Choroid plexus epithelial cell (primary cell): ENCODE data around the gene STOML1.

Source experiments
- DNase-seq: peaks from one replicate; pipeline ENCODE4 v3.0.0-alpha.2; 2010; ENCODE audit warnings: low read depth
- H3K4me3 ChIP-seq: 2 replicates; pipeline ENCODE4 v1.5.1; 2011; ENCODE audit warnings: low read depth, mild to moderate bottlenecking, control low read depth, low read length, moderate library complexity
- TF ChIP-seq, protein P1 (sequence below): conservative IDR thresholded peaks from 2 replicates; pipeline ENCODE4 v1.5.1; 2011; ENCODE audit warnings: low read depth, mild to moderate bottlenecking, control low read depth, inconsistent platforms, low read length, moderate library complexity

The STOML1 gene, protein sequence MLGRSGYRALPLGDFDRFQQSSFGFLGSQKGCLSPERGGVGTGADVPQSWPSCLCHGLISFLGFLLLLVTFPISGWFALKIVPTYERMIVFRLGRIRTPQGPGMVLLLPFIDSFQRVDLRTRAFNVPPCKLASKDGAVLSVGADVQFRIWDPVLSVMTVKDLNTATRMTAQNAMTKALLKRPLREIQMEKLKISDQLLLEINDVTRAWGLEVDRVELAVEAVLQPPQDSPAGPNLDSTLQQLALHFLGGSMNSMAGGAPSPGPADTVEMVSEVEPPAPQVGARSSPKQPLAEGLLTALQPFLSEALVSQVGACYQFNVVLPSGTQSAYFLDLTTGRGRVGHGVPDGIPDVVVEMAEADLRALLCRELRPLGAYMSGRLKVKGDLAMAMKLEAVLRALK

DNA sequence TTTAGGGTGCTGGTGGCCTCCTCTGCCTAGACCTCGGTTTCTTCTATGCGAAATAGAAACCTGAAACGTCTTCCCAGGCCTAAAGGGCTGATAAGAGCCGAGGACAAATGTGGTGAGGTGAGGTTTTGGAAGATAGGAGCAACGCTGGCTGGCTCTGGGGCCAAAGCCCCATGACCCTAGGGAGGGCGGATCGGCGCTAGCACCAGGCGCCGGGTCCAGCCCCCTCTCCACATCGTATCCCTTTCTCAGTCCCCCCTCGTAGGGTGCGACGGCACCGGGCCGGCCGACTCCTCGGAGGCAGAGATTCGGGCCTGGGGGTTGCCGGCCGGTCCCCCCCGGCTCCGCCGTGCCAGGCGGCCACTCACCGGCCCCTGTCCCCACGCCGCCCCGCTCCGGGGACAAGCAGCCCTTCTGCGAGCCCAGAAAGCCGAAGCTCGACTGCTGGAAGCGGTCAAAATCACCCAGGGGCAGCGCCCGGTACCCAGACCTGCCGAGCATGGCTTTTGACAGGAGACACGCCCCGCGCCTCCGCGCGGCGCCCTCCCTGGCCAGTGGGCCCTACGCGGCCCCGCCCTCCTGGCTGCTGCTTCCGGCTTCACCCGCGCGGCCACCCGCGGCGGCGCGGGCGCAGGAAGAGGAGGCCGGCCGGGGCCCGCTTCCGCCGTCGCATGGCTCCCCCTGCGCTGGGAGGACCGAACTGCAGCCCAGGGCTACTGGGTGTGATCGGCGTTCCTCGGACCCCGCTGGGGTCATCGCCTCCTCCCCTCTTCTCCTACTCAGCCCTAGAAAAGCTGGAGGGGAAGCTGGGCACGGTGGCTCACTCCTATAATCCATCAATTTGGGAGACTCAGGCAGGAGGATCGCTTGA is at the start of gene STOML1:
Gene STOML1 (minus strand): TSS at position 570 of the 868 bp plus-strand sequence. CDS start 72 bp downstream, at position 498.
- DNase-seq, result peak; percentile 95
- peak within 1 kb of the TSS; percentile 73 for H3K4me3 ChIP-seq
- TF ChIP-seq, protein P1, sequence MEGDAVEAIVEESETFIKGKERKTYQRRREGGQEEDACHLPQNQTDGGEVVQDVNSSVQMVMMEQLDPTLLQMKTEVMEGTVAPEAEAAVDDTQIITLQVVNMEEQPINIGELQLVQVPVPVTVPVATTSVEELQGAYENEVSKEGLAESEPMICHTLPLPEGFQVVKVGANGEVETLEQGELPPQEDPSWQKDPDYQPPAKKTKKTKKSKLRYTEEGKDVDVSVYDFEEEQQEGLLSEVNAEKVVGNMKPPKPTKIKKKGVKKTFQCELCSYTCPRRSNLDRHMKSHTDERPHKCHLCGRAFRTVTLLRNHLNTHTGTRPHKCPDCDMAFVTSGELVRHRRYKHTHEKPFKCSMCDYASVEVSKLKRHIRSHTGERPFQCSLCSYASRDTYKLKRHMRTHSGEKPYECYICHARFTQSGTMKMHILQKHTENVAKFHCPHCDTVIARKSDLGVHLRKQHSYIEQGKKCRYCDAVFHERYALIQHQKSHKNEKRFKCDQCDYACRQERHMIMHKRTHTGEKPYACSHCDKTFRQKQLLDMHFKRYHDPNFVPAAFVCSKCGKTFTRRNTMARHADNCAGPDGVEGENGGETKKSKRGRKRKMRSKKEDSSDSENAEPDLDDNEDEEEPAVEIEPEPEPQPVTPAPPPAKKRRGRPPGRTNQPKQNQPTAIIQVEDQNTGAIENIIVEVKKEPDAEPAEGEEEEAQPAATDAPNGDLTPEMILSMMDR, result peak; percentile 70

DNA sequence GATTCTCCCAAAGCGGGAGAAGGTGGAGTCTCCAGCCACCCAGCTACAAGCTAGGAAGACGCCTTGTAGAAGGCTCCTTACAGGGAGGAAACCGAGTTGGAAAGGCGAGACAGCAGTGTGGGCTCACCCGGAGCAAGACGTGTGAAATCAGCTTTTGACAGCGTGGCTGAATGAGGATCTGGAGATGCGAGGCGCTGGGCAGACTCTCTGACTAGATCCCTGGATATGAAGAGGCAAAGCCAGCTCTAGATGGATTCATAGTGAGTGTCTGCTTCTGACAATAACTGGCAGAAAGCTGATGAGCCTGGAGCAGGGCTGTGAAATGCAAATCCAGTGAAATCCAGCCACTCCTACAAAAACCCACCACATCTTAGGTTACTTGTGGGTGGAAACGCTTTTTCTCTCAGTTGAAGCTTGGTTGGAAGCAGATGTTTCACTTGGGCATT is 49.2 kb upstream of the STOML1 start:
- DNase-seq, result no peak
- TF ChIP-seq, protein P1, result no peak
- H3K4me3 ChIP-seq, result no peak overlapping the region

DNA sequence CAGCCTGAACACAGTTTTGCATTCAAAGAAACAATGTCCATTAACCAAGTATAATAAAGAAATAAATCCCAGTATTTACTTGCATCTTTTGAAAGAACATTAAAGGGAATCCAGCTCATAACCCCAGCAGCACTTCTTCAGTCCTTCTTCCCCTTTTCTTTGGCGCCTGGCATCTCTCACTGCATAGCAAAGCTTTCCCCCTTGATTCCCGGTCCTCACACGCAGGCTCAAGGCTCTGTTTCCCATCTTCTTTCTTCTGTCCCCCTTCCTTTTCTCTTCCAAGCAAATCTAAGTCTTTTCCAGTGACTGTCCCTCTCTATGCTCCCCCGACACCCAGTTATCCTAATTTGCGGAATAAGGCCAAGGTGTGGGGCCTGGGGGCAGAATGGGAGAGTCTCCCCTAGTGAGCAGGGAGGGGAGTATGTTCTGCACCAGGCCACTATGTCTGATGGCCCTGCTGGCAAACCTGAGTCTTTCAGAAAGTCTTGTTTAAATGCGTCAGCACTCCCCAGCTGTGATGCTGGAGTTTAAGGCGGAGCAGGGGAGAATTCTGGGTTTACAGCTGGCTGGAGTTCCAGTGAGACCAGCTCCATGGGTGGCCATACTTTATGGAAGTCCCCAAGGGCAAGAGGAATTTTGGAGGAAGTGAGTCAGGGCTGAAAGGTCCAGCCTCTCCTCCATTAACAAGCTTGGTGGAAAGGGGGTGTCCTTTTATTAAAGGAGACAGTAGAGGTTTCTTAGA is 48.2 kb upstream of the STOML1 start:
- no peak overlapping the region for H3K4me3 ChIP-seq
- DNase-seq, result peak; percentile 98
- TF ChIP-seq, protein P1, result no peak

DNA sequence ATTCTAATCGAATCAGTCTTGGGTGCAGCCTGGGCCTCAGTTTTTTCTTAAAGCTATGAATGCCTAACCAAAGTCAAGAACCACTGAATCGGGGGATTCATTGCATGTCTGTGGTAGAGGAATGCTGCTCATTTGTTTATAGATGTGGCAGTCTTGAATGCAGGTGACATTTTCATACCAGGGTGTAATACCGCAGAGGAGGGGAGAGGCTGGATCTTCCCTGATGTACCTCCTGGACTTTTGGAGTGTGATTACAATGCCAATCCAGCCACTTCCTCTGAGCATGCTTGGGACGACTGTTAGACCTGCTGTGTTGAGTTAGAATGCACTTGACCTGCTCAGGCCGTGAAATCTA is 47.5 kb upstream of the STOML1 start:
- no peak for DNase-seq
- H3K4me3 ChIP-seq, result no peak overlapping the region
- TF ChIP-seq, protein P1, result no peak

DNA sequence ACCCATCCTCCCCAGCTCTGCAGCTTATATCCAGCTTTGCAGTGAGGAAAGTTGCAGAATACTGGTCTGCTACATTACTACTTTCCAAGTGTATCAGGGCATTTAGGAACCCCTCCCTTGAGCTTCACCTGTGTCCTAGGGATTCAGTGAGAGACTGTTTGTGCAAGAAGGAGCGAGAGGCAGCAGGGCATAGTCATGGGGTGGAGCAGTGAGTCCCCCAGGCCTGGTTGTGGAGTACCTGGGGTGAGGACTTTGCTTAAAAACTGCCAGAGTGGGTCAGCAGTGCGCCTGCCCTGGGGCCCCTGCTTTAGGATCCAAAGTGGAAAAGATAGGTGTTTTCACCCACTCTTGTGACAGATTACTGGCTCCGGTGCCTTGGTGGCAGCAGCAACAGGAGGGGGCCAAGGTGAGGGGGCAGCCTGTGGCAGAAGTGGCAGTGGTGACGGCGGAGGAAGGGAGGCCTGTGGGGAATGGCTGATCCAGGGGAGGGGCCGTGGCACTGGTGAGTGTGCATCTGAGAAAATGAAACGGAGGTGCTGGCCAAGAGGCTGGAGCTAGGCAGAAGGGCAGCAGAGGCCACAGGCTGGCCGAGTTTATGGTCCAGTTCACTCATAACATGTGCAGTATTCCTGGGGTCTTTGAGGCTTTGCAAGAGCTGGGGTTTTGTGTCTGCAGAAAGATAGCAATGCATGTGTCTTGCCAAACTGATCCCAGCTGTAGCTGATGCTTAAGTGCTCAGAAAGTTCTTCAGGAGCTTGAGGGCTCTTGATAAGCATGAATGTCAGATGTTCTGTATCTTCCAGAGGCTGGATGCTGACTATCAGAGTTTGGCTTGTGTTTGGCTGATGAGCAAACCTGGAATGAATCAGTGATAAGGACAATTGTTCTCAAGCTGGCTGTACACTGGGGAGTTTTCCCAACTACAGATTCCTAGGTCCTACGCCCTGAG is 46.9 kb upstream of the STOML1 start:
- H3K4me3 ChIP-seq, result no peak overlapping the region
- peak; percentile 46 for DNase-seq
- TF ChIP-seq, protein P1, result no peak
